ELR (cell line): ENCODE measurements around the gene TMEM114.

Source experiments
- DNase-seq: peaks from one replicate; pipeline ENCODE4 v3.0.0-alpha.2; 2015; ENCODE audit warnings: low read depth

Gene TMEM114

DNA sequence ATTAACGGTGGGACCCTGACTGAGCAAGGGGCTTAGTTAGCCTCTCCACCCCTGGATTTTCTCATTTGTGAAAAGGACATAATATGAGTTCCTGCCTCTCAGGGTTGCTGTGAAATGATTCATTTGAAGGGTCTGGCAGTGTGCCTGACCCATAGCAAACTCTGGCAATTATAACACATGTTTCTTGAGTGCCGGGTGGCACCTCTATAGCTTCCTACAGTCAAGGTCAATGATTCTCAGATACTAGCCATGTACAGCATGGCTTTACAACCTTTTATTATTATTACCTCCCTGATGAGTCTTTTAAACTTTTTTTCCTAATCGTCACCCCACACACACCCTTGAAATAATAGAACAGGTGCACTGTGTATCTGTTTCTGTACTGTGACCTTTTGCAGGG lies 42.1 kb downstream of the TMEM114 start:
- DNase-seq: no peak

DNA sequence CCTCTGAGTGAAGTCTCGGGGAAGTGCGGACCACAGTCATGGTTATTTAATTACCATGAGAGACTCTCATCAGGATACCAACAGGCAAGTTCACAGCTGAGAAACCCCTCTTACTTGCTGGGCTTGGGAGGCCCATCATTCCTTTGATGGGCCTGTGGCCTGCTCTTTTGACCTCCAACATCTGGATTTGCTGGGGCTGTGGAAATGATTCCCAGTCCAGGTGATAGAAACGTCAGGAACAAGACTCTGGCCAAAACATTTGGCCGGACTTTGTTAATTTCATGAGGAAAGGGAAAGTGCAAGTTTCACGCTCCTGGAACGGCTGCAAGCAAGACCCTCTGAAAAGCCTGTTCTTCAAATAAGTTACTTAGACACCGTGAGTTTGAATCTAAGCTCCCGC lies 42.5 kb downstream of the TMEM114 start:
- no peak for DNase-seq

DNA sequence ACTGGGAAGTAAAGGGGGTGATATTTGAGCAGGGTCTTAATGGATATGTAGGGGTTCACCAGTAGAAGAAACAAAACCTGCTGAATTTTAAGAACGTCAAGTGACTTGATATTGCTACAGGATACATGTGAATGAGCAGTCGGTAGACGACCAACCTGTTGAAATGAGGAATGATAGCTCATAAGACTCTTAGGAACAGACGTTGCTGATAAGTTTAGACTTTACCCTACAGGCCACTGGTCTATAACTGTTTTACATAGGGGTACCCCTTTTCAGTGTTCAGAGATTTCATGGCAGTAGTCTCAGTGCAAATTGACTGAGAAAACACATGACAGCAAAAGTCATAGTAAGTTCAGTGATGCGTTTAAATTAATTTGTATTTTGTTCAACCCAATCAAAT lies 45.9 kb downstream of the TMEM114 start:
- no peak for DNase-seq

DNA sequence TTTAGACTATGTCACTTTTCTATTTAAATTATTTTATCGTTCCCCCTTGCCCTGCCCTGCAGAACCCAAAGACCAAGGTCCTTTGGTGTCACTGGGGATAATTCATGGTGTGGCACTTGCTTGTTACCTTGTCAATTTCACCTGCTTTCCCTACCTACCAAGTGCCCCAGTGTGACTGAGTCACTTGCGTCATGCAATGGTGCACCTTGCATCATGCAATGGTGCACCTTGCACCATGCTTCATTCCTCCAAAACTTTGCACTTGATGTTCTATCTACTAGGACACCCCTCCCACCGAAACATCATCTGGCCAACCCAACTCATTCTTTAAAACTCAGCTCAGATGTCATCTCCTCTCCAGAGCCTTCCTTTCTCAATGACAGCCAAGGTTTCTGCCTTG lies 47.1 kb downstream of the TMEM114 start:
- no peak for DNase-seq

DNA sequence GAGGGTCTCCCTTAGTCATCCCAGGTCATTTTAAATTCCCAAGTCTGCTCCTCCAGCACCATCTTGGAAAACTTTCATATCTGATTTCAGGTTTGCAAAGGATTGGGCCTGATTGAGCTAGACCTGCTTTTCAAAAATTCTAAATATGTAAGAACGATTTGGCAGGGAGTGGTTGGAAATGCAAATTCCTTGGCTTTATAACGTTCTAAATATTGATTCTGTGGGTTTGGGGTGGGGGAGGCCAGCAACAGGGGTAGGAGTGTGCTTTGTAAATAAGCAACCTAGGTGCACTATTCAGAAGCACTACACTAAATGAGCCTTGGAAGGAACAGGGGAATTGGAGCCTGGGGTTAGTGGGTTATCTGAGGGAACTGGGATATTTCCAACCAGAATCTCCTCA lies 47.9 kb downstream of the TMEM114 start:
- DNase-seq: no peak

DNA sequence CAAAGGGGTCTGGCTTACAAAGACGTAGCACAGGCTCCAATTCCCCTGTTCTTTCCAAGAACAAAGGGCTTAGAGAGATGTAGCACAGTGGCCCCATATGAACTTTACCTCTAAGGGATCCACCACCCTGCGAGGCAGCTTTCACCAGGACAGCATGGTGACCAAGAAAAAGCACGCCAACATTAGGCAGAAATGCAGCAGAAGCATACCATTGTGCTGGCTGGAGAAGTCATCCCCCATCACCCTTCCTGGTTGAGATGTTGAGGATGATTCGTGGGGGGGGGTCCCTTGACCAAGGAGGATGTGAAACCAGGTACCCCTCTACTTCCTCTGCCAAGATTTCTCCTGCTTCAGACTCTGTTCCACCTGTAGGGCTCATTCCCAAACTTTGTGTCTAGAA lies 48.4 kb downstream of the TMEM114 start:
- DNase-seq: no peak

DNA sequence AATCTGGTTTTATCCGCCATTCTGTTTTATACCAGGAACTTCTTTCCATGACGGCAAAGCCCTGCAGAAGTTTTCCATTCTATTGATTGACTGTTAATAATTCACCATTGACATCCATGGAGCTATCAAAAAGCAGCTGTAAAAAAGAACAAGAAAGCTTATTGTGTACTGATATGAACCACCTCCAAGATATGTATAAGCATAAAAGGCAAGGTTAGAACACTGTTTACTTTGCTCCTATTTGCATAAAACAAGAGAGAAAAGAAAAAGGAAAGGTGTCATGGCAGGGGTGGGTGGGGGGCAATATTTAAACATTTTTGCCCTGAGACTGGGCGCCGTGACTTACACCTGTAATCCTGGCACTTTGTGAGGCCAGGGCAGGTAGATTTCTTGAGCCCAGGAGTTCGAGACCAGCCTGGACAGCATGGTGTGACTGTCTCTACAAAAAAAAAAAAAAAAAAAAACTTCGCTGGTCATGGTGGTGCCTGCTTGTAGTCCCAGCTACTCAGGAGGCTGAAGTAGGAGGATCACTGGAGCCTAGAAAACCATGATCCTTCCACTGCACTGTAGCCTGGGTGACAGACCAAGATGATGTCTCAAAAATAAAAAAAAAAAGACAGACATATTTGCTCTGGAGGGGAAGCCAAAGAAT lies 52.5 kb downstream of the TMEM114 start:
- DNase-seq: no peak

DNA sequence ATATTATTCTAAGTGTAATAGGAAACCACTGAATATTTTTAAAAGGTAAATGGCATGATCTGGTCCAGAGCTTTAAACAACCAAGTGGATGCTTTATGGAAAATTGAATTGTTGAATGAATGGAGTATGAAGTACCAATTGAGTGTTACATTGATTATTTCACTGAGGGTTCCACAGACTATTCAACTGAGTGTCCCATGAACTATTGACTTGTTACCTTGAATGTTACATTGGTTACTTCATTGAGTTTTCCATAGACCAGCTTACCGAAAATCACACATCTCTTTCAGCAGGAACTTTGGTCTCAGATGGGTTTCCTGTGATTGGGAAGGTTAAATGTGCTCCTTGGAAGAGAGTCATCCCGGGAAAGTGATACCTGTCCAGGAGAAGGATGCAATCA lies 56.8 kb downstream of the TMEM114 start:
- no peak for DNase-seq

DNA sequence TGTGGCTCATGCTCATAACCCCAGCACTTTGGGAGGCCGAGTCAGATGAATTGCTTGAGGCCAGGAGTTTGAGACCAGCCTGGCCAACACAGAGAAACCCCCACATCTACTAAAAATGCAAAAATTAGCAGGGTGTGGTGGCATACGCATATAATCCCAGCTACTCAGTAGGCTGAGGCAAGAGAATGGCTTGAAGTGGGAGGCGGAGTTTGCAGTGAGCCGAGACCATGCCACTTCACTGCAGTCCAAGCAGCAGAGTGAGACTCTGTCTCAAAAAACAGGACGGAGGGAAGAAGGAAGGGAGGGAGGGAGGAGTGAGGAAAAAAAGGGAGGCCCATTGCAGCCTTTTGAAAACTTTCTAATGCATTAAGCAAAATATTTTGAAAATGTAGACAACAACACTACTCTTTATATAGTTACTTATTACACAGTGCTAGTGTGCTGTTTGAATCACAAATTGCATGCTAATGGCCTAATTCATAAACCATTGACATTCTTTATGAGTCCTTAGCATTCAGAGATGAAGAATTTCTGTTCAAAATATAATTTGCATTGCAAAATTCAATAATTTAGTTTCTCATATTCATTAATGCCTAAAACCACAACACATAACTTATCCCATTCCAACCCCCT lies 59.4 kb downstream of the TMEM114 start:
- no peak for DNase-seq

DNA sequence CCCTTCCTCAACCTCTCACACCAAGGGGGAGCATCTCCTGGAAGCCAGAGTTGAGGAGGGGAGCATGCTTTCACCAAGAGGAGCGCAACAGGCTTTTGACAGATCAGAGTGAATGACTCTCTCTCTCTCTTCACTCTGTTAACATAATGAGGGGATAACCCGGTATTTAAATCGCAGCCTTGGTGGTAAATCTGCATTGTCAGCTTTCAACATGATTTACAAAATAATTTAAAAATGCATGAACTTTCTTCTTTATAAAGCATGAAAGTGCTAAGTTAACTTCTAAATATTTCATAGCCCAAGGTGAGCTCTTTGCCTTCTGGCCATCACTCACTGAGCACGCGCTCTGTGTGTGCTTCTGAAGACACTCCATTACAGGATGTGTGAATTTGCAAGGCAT lies 61.8 kb downstream of the TMEM114 start:
- no peak for DNase-seq

DNA sequence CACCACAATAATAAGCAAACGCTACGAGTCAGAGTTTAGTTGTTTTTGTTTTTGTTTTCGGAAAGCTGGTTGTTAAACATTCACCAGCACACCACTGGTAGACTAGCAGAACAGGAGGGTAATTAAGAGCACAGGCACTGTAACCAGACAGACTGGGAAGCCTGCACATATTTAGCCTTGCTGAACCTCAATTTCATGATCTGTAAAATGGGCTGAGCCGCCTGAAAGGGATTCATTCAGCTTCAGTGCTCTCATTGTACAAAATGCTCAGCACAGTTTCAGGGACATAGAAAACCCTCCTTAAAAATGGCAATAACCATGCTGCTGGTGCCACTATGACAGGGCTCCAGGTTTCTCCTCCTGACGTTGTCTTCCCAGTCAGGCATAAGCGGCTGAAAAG lies 66.4 kb downstream of the TMEM114 start:
- no peak for DNase-seq

DNA sequence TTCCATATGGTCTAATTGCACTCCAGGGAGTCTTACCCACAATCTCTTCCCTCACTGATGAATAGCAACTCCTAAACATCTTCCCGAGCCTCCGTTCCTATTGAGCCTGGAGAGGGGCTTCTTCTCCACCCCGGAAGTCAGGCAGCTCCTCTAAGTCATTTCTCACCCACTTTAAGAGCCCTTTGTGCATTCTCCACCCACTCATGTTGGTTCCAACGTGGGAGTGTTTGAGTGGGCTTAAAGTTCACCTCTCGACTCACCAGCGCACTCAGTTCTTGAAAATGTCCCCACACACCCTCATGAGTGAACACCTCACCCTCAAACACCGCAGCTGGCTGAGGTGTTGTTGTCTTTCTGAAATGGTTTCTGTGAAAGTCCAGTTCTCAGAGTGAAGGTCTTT lies 67.6 kb downstream of the TMEM114 start:
- no peak for DNase-seq

DNA sequence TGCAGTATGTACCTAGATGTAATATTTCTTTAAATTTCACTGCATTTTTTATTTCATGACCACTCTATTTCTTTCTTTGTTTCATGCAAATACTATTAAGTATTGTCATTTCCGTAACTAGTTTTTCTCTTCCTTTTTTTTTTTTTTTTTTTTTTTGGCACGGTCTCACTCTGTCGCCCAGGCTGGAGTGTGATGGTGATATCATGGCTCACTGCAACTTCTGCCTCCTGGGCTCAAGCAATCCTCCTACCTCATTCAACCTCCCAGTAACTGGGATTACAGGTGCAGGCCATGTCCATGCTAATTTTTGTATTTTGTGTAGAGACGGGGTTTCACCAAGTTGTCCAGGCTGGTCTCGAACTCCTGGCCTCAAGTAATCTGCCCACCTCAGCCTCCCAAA lies 70.7 kb downstream of the TMEM114 start:
- DNase-seq: no peak
